HUES6 (cell line): ENCODE measurements around the gene GFPT2.
A peak's percentile ranks its signal among the peaks of the same experiment; 100 is the strongest.

Experiments used
- H3K27ac ChIP-seq: 2 replicates; pipeline ENCODE4 v1.7.0; 2013; ENCODE audit warnings: low read depth, mild to moderate bottlenecking, low read length, inconsistent platforms
- H3K27me3 ChIP-seq: 2 replicates; pipeline ENCODE4 v1.6.1; 2013; ENCODE audit warnings: low read length; ENCODE audit not compliant: control insufficient read depth, insufficient read depth
- H3K36me3 ChIP-seq: 2 replicates; pipeline ENCODE4 v1.6.1; 2013; ENCODE audit warnings: low read length; ENCODE audit not compliant: control insufficient read depth, insufficient read depth
- H3K4me1 ChIP-seq: 2 replicates; pipeline ENCODE4 v1.6.1; 2013; ENCODE audit warnings: low read length; ENCODE audit not compliant: control insufficient read depth, insufficient read depth
- H3K4me3 ChIP-seq: 2 replicates; pipeline ENCODE4 v1.5.1; 2013; ENCODE audit warnings: low read depth, low read length
- H3K9ac ChIP-seq: one replicate; pipeline ENCODE4 v1.6.1; 2013; ENCODE audit warnings: mild to moderate bottlenecking, low read length
- H3K9me3 ChIP-seq: 2 replicates; pipeline ENCODE4 v1.6.1; 2013; ENCODE audit warnings: low read depth, low read length; ENCODE audit not compliant: control insufficient read depth, insufficient read depth

GFPT2 gene

DNA sequence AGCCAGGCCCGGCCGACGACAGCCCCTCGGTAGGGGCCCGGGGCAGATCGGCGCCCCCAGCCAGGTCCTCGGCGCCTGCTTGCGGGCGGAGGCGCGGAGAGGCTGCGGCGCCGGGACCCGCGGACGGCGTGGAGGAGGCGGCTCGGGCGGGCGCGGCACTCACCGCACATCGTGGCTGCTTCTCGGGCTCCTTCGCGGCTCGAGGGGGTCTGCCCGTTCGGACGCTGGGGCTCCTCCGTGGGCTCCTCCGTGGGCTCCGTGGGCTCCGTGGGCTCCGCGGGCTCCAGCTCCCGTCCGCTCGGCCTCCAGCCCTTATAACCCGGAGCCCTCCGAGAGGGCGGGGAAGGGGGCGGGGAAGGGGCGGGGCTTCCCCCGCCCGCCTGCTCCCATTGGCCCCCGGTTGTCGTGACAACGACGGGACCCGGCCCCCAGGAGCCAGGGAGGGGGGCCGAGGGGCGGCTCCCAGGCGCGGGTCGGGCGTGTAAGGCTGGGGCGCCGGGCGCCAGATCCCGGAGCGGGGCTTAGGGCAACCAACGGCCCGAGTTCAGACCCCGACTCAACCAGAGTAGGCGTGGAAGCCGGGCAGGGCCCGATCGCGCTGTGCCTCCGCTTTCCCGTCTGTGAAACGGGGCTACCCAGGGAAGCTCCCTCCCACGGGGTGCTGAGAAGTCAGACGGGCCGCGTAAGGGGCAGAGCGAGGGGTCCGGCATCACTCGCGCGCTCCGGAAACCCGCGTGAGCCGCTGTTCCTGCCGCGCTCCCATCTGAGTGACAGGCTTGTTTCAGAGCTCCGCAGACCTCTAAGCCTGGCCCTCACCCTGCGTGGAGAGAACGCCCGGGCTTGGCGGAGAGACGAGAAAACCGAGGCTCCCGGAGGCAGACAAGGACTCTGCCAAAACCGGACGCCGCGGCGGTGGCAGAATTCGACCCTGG lies at the start of gene GFPT2:
Gene GFPT2, minus strand, starts transcription at position 289 of the 932 bp plus-strand sequence. Its CDS starts 119 bp downstream, at position 170.
- peaks cover 29% of the 10 kb centered on the region for H3K27me3 ChIP-seq
- H3K27ac ChIP-seq: peak within 1 kb of the TSS; percentile 72; the same call in 1 of the 2 replicates
- H3K9ac ChIP-seq: peak within 1 kb of the TSS; percentile 86
- H3K4me3 ChIP-seq: peak within 1 kb of the TSS; percentile 92
- peaks cover 16% of the 10 kb centered on the region; the same call in 1 of the 2 replicates for H3K36me3 ChIP-seq
- H3K9me3 ChIP-seq: no peaks in the 10 kb centered on the region
- H3K4me1 ChIP-seq: peaks cover 36% of the 10 kb centered on the region

GRCh38 chr5:180402716-180403115 lies 49.6 kb upstream of the GFPT2 start:
- peaks cover 12% of the 10 kb centered on the region for H3K9me3 ChIP-seq
- no peak overlapping the region for H3K27ac ChIP-seq
- H3K36me3 ChIP-seq: no peaks in the 10 kb centered on the region
- no peak overlapping the region for H3K9ac ChIP-seq
- H3K4me3 ChIP-seq: no peak overlapping the region
- H3K4me1 ChIP-seq: no peaks in the 10 kb centered on the region; the same call in 1 of the 2 replicates
- H3K27me3 ChIP-seq: no peaks in the 10 kb centered on the region

DNA sequence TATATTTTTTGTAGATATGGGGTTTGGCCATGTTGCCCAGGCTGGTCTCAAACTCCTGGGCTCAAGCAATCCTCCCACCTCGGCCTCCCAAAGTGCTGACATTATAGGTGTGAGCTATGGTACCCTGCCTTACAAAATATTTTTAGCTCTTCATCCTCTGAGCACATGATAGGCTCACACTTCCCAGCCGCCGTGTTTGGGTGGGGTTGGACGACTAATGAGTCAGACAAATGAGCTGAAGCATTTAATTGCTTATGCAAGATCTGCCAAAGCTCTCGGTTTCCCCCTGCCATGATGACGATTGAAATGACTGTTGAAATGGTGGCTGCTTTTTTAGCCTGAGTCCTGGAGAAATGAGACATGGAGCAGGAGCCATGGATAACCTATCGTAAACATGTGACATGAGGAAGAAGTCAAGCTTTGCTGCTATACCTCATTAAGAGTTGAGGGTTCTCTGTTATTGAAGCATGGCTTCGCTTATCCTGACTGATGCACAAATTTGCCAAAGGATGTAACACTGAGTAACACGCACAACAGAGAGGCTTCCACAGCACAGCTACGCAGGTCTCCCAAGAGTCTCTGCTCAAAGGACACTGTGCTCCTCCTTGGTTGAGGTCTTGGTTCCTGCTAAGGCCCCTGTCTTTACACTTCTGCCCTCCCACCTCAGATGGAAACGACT lies 48.2 kb upstream of the GFPT2 start:
- Histone ChIP-seq H3K27ac (no peak overlapping the region), H3K9ac (no peak overlapping the region), H3K36me3 (no peaks in the 10 kb centered on the region), H3K27me3 (no peaks in the 10 kb centered on the region), H3K9me3 (peaks cover 12% of the 10 kb centered on the region), H3K4me1 (no peaks in the 10 kb centered on the region; the same call in 1 of the 2 replicates), H3K4me3 (no peak overlapping the region)

- no peak overlapping the region for H3K27ac ChIP-seq
- no peak overlapping the region for H3K4me3 ChIP-seq
- H3K4me1 ChIP-seq: no peaks in the 10 kb centered on the region; the same call in 1 of the 2 replicates
- peaks cover 12% of the 10 kb centered on the region for H3K9me3 ChIP-seq
- H3K9ac ChIP-seq: no peak overlapping the region
- no peaks in the 10 kb centered on the region for H3K36me3 ChIP-seq
- no peaks in the 10 kb centered on the region for H3K27me3 ChIP-seq
Observed at GRCh38 chr5:180400416-180400815, 47.3 kb upstream of the GFPT2 start.

DNA sequence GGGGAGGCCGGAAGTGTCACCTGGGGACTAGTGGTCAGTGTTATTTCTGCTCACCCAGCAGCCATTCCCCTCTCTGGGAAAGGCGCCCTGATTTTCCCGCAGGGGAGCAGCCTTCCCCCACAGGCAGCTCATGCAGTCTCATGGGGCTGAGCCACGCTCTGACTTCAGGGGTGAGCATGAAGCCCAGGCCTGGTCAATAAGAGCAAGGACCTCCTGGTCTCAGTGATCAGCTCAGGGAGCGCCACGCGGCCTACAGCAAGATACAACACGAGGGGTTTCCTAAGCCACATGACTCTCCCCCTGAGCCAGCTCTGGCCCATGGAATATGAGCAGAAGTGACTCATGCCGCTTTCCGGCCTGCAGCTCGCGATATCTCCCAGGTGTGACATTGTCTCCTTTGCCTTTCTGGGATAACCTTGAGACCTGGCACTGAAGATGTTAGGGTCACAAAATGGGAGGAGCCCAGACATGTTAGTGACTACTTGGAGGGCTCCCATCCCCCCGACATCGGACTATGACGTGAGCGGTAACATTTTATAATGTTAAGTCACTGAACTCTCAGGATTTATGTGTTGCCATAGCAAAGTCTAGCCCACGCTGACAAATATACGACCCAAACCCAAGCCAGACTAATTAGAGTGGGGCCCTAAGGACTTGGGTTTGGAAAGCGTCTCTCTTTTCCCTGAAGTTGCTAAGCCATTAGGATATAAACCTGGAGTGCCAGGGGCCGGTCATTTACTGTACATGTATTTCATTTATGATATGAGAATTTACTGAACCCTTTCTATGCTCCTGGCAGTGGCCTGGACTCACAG lies 46.5 kb upstream of the GFPT2 start:
- no peaks in the 10 kb centered on the region for H3K27me3 ChIP-seq
- H3K4me1 ChIP-seq: no peaks in the 10 kb centered on the region; the same call in 1 of the 2 replicates
- H3K9me3 ChIP-seq: peaks cover 12% of the 10 kb centered on the region
- H3K4me3 ChIP-seq: no peak overlapping the region
- H3K36me3 ChIP-seq: no peaks in the 10 kb centered on the region
- H3K9ac ChIP-seq: no peak overlapping the region
- H3K27ac ChIP-seq: no peak overlapping the region

DNA sequence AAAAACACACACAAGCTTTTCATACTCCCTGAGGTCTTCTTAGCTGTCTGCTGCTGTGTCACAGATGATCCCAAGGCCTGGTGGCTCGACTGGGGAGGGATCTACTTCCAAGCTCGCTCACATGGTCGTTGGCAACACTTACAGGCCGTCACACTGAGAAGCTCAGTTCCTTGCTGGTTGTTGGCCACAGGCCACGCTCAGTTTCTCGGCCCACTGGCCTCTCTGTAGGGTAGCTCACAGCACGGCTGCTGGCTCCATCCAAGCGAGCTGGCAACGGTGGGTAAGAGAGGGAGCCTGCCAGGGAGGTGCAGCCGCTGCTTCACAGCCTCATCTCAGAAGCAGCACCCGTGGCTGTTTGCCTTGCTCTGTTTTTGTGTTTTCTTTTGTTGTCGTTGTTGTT lies 43.8 kb upstream of the GFPT2 start:
- H3K9me3 ChIP-seq: peaks cover 7% of the 10 kb centered on the region
- no peaks in the 10 kb centered on the region for H3K27me3 ChIP-seq
- H3K4me3 ChIP-seq: no peak overlapping the region

GRCh38 chr5:180395540-180396274 lies 42.6 kb upstream of the GFPT2 start:
- Histone ChIP-seq H3K9me3 (no peaks in the 10 kb centered on the region), H3K4me3 (no peak overlapping the region), H3K27ac (no peak overlapping the region), H3K27me3 (no peaks in the 10 kb centered on the region), H3K4me1 (no peaks in the 10 kb centered on the region; the same call in 1 of the 2 replicates), H3K36me3 (no peaks in the 10 kb centered on the region), H3K9ac (no peak overlapping the region)

More for the DNA sequence above, 43.8 kb upstream of the GFPT2 start:
- H3K9ac ChIP-seq: no peak overlapping the region
- no peaks in the 10 kb centered on the region; the same call in 1 of the 2 replicates for H3K4me1 ChIP-seq
- no peaks in the 10 kb centered on the region for H3K36me3 ChIP-seq
- H3K27ac ChIP-seq: no peak overlapping the region

GRCh38 chr5:180394031-180394636 lies 41.0 kb upstream of the GFPT2 start:
- no peaks in the 10 kb centered on the region for H3K36me3 ChIP-seq
- H3K4me1 ChIP-seq: peaks cover 11% of the 10 kb centered on the region
- H3K9me3 ChIP-seq: no peaks in the 10 kb centered on the region
- H3K9ac ChIP-seq: no peak overlapping the region
- H3K27me3 ChIP-seq: no peaks in the 10 kb centered on the region
- no peak overlapping the region for H3K27ac ChIP-seq
- H3K4me3 ChIP-seq: no peak overlapping the region

DNA sequence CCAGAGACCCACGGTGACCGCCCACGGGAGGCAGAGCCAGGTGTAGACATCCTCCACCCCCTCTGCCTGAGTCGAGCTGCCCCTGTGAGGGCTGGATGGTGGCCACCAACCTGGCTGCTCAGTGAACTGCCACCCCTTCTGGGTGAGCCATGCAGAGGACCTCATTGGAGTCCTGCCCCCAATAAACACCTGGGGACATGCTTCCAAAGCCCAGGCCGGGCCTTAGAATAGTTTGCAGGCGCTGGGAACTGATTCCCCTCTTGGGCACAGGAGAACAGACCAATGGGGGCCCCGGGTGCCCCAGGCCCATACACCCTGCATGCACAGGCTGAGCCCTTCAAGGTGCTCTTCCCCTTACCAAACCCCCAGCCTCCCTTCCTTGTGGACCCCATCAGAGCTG lies 38.1 kb upstream of the GFPT2 start:
- Histone ChIP-seq H3K27me3 (no peaks in the 10 kb centered on the region), H3K9me3 (no peaks in the 10 kb centered on the region), H3K4me3 (no peak overlapping the region), H3K27ac (no peak overlapping the region), H3K4me1 (peaks cover 15% of the 10 kb centered on the region), H3K9ac (no peak overlapping the region), H3K36me3 (no peaks in the 10 kb centered on the region)
